ENCODE data around the gene CRB2.

The CRB2 gene

GRCh38 chr9:123401879-123402513 lies 46.0 kb downstream of the CRB2 start:
- peak; percentile 86 for TF ChIP-seq CTCF (IDR thresholded peaks at IDR 0.05; ENCODE audit: low read depth, low read length)
- no peak overlapping the region for H3K4me3 ChIP-seq (ENCODE audit: low read depth, low read length)

DNA sequence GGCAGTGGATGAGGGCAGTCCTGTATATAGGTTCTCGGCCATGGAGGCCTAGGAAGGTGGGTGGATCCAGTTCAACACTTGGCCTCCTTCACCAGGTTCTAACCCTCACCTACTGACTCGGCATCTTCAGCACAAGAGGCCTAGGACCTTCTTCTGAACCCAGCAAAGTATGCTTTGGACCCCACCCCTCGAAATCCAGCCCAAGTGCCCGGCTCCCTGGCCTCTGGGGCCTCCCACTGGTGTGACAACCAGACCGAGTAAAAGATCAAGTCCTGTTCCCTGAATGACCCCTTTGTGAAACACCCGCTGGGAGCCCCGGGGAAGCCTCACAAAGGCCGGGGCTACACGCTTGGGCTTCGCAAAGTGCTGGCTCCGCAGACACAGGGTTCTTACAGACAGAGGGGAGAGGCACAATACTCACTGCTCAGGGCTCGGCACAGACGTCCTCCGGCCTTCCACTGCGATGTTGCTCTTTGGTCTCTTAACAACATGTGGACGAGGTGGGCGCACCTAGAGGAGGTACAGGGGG lies 47.0 kb downstream of the CRB2 start:
- TF ChIP-seq CTCF (IDR thresholded peaks at IDR 0.05; ENCODE audit: low read depth, low read length): no peak
- no peak overlapping the region for H3K4me3 ChIP-seq (ENCODE audit: low read depth, low read length)

DNA sequence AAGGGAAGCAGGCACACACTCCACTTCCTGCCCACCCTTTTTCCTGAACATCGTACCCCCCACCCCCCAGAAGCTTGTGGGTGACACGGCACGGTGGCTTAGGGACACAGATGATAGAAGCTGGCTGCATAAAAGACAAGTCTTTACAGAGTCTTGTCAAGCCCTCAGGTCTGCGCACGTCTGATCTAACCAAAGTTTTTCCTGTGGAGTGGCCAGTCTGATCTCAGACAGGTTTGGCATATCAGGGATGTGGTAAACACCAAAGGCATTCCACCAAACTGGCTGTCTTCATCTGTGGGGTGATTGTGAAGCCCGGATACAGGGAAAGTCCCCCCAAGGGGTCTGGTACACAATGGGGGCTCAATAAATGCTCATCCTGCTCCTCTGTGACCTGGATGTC lies 50.0 kb downstream of the CRB2 start:
- no peak for TF ChIP-seq CTCF (IDR thresholded peaks at IDR 0.05; ENCODE audit: low read depth, low read length)
- no peak overlapping the region for H3K4me3 ChIP-seq (ENCODE audit: low read depth, low read length)

DNA sequence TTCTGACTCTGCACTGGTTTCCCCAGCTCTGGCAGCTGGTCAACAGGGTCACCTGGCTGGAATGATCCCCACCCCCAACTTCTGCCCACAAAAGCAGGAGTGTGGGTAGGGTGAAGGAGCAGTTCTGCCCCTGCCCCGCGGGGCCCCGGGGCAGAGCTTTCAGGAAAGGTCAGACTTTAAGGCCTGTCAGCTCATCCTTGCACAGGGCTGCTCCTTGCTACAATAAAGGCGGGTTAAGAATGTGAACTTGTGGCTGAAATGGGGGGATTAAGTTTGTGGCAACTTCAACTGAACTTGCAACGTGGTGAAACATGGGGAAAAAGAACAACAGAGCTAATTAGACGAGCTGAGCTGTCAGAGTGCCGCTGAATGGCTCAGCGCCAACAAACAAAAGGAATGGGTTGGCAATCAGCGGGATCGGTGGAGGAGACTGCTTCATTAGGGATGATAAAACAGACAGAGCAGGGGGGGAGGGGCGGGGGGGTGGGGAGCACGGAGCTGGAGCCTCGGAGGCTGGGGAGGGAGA lies 50.8 kb downstream of the CRB2 start:
- H3K4me3 ChIP-seq (ENCODE audit: low read depth, low read length): no peak overlapping the region
- TF ChIP-seq CTCF (IDR thresholded peaks at IDR 0.05; ENCODE audit: low read depth, low read length): no peak

DNA sequence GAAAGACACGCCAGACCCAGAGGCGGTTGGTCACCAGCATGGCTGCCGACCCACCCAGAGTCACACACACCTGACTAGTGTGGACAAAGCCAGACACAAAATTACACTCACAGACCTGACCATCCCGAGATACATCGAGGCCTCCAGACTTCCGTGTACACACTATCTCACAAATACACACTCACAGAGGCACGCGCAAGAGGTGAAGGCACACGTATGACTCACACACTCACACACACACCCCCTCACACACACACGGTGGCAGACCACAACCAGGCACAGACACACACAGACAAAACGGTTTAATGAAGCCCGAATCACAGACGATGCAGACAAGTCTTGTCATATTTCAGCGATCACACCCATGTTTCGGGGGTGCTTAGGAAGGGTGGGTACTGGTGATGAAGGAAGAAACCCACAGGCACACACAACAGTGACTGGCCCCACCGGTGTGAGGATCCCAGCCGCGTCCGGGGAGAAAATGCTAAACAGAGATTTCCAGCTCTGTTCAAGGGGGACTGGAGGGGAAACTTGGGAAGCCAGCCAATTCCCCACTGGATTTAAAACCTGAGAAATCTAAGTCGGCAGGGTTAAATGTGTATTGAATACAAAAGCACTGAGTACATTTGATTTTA lies 51.3 kb downstream of the CRB2 start:
- no peak for TF ChIP-seq CTCF (IDR thresholded peaks at IDR 0.05; ENCODE audit: low read depth, low read length)
- H3K4me3 ChIP-seq (ENCODE audit: low read depth, low read length): no peak overlapping the region

DNA sequence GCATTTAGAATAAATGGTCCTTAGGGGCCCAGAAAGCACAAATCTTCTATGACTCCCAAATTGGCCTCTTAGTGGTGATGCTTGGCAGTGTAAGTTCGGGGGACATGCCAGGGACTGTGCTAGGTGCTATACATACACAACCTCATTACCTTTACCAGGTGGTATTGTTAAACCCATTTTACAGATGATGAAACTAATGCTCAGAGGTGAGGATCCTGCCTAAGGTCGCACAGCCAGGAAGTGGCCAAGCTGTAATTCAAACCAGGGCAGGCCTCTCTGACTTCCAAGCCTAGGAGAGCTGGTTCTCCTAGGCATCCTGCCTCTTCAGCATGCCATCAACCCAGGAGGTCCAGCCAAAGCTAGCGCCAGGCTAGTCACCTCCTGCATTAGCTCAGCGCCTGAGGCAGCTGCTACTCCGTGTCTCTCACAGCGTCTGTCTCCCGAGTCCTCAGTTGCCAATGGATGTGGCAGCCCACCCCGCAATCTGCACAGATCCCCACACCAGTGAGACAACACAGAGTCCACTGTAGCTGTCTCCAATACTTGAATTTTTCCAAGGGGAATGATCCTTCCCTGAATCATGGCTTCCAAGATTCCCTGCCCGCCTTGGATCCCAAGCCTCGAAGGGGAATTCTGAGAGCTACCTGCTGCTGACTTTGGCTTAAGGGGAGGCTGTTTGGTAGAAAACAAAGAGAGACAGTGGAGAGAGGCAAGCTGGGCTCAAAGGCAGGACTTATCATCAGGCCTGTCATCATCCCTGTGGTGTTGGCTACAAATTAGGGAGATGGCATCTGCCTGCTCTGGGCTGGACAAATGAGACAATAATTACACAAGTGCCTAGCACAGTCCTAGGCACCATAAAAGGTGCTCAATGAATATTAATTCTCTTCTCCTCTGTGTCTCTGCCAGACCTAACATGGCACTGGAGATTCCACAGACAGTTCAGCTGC lies 52.6 kb downstream of the CRB2 start:
- H3K4me3 ChIP-seq (ENCODE audit: low read depth, low read length): no peak overlapping the region
- TF ChIP-seq CTCF (IDR thresholded peaks at IDR 0.05; ENCODE audit: low read depth, low read length): no peak
